ENCODE results near the gene TGFBR2. TPM values are rescaled to one million over a fixed set of nuclear protein-coding genes. Genes with fewer than 3 reads are reported as not detected.

Gene TGFBR2
- total RNA-seq, 1 donor from 2014 or later: 68.7 TPM

DNA sequence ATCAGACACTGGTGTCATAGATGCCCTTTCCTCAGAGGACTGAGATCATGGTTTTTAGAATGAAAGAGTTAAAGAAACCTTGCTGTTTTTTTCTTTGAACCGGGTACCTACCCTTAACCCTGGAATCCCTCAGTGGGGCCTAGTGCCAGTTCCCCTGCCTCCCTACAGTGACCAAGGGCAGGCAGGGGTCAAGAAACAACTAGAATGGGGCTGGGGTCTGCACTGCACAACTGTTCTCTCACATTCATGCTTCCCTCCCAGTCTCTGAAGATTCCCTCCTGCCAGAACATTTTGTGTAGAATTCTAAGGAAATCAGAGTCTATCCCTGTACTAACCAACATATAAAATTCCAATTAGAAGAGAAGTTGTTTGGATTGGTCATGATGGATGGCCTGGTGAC lies 47.9 kb downstream of the TGFBR2 start:
- TF ChIP-seq, protein P1, sequence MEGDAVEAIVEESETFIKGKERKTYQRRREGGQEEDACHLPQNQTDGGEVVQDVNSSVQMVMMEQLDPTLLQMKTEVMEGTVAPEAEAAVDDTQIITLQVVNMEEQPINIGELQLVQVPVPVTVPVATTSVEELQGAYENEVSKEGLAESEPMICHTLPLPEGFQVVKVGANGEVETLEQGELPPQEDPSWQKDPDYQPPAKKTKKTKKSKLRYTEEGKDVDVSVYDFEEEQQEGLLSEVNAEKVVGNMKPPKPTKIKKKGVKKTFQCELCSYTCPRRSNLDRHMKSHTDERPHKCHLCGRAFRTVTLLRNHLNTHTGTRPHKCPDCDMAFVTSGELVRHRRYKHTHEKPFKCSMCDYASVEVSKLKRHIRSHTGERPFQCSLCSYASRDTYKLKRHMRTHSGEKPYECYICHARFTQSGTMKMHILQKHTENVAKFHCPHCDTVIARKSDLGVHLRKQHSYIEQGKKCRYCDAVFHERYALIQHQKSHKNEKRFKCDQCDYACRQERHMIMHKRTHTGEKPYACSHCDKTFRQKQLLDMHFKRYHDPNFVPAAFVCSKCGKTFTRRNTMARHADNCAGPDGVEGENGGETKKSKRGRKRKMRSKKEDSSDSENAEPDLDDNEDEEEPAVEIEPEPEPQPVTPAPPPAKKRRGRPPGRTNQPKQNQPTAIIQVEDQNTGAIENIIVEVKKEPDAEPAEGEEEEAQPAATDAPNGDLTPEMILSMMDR (IDR thresholded peaks at IDR 0.05; ENCODE audit: unreplicated experiment): no peak
- H3K9me3 Mint-ChIP-seq (ENCODE audit: unreplicated experiment): no peaks in the 10 kb centered on the region
- no peak overlapping the region for H3K27ac Mint-ChIP-seq (ENCODE audit: unreplicated experiment)
- H3K27me3 Mint-ChIP-seq (ENCODE audit: unreplicated experiment): peaks cover 3% of the 10 kb centered on the region
- peaks cover 67% of the 10 kb centered on the region for H3K4me1 Mint-ChIP-seq (ENCODE audit: unreplicated experiment)
- peaks cover 73% of the 10 kb centered on the region for H3K36me3 Mint-ChIP-seq (ENCODE audit: low read depth, unreplicated experiment)
- DNase-seq (ENCODE audit: low spot score): no peak
- H3K4me3 Mint-ChIP-seq (ENCODE audit: unreplicated experiment): peak overlapping the region; percentile 32

DNA sequence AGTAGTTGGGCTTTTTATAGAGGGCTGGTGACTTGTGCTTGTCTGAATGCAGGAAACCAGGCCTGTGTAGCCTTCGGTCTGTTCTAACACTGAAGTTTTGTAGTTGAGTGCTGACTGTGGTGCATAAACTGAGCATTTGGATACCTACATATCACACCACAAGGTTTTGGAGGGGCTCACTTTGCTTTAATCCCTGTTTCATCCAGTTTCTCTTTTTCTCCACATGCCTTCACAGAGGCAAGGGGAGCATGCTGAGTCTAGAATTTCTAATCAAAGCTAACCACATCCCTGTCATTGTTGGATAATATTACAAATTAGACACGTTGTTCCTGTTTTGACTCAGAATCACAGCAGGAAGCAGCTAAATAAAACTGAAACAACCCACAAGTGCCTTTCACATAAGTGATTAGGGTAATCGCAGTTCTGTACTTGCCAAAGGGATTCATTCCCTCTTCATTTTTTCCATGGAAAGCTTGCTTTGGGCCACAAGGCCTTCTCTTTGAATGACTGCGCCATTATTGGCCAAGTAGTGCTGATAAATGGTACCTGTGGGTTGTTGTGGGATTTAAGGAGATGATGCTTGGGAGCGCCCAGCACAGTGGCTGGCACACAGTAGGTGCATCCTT lies 48.9 kb downstream of the TGFBR2 start:
- H3K27me3 Mint-ChIP-seq (ENCODE audit: unreplicated experiment): peaks cover 3% of the 10 kb centered on the region
- H3K36me3 Mint-ChIP-seq (ENCODE audit: low read depth, unreplicated experiment): peaks cover 63% of the 10 kb centered on the region
- peaks cover 64% of the 10 kb centered on the region for H3K4me1 Mint-ChIP-seq (ENCODE audit: unreplicated experiment)
- TF ChIP-seq, protein P1 (IDR thresholded peaks at IDR 0.05; ENCODE audit: unreplicated experiment): no peak
- no peak for DNase-seq (ENCODE audit: low spot score)
- peak overlapping the region; percentile 45 for H3K4me3 Mint-ChIP-seq (ENCODE audit: unreplicated experiment)
- peak overlapping the region; percentile 10 for H3K27ac Mint-ChIP-seq (ENCODE audit: unreplicated experiment)
- no peaks in the 10 kb centered on the region for H3K9me3 Mint-ChIP-seq (ENCODE audit: unreplicated experiment)

DNA sequence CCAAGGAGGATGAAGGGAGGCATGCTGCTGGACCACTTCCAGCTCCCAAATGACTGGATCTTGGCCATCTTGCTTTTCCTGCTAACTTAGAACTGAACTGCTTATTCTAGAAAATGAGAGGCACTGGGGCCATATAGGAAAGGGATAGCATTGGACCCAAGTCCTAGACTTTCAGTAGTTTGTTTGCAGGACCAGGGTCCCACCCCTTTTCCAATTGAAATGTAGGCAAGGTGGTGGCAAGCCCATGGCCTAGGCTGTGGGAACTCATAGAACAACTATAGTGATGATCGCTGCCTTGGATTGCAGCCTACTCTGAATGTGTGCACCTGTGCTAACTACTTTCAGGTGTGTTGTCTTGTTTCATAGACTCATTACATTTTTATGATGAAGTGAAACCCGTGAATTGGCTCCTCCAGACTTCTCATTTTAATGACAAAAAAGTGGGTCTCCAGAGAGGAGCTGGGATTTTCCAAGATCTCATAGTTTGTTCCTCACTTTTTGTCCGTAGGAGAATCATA lies 50.3 kb downstream of the TGFBR2 start:
- peaks cover 64% of the 10 kb centered on the region for H3K36me3 Mint-ChIP-seq (ENCODE audit: low read depth, unreplicated experiment)
- H3K27ac Mint-ChIP-seq (ENCODE audit: unreplicated experiment): peak overlapping the region; percentile 54
- H3K9me3 Mint-ChIP-seq (ENCODE audit: unreplicated experiment): no peaks in the 10 kb centered on the region
- peaks cover 68% of the 10 kb centered on the region for H3K4me1 Mint-ChIP-seq (ENCODE audit: unreplicated experiment)
- DNase-seq (ENCODE audit: low spot score): no peak
- peak overlapping the region; percentile 49 for H3K4me3 Mint-ChIP-seq (ENCODE audit: unreplicated experiment)
- TF ChIP-seq, protein P1 (IDR thresholded peaks at IDR 0.05; ENCODE audit: unreplicated experiment): no peak
- H3K27me3 Mint-ChIP-seq (ENCODE audit: unreplicated experiment): peaks cover 3% of the 10 kb centered on the region

GRCh38 chr3:30657914-30658313 lies 51.5 kb downstream of the TGFBR2 start:
- peaks cover 60% of the 10 kb centered on the region for H3K36me3 Mint-ChIP-seq (ENCODE audit: low read depth, unreplicated experiment)
- TF ChIP-seq, protein P1 (IDR thresholded peaks at IDR 0.05; ENCODE audit: unreplicated experiment): no peak
- H3K9me3 Mint-ChIP-seq (ENCODE audit: unreplicated experiment): no peaks in the 10 kb centered on the region
- DNase-seq (ENCODE audit: low spot score): no peak
- H3K4me1 Mint-ChIP-seq (ENCODE audit: unreplicated experiment): peaks cover 76% of the 10 kb centered on the region
- H3K27ac Mint-ChIP-seq (ENCODE audit: unreplicated experiment): peak overlapping the region; percentile 82
- H3K27me3 Mint-ChIP-seq (ENCODE audit: unreplicated experiment): peaks cover 4% of the 10 kb centered on the region
- no peak overlapping the region for H3K4me3 Mint-ChIP-seq (ENCODE audit: unreplicated experiment)

GRCh38 chr3:30658328-30659052 lies 52.1 kb downstream of the TGFBR2 start:
- Mint-ChIP-seq H3K27ac (ENCODE audit: unreplicated experiment) (peak overlapping the region; percentile 82), H3K4me1 (ENCODE audit: unreplicated experiment) (peaks cover 81% of the 10 kb centered on the region), H3K36me3 (ENCODE audit: low read depth, unreplicated experiment) (peaks cover 59% of the 10 kb centered on the region), H3K4me3 (ENCODE audit: unreplicated experiment) (no peak overlapping the region), H3K9me3 (ENCODE audit: unreplicated experiment) (no peaks in the 10 kb centered on the region), H3K27me3 (ENCODE audit: unreplicated experiment) (peaks cover 4% of the 10 kb centered on the region)
- TF ChIP-seq, protein P1 (IDR thresholded peaks at IDR 0.05; ENCODE audit: unreplicated experiment): no peak
- DNase-seq (ENCODE audit: low spot score): no peak
